OCI-LY3 (cell line): ENCODE results near the gene MRPL40.

Experiments
- H2AFZ ChIP-seq: fragments of 200-600, 300-600 bp; shearing (Covaris generic); 2 replicates; pipeline ENCODE4 v1.6.0; 2014; ENCODE audit warnings: antibody characterized with exemption, low read depth, low read length
- H3K27ac ChIP-seq: fragments of 200-600, 300-600 bp; sonication (generic); 2 replicates; pipeline ENCODE4 v1.5.1; 2014; ENCODE audit warnings: mild to moderate bottlenecking, low read length, moderate library complexity, mixed read lengths
- H3K27me3 ChIP-seq: fragments of 200-600, 300-600 bp; sonication (generic); 2 replicates; pipeline ENCODE4 v1.6.1; 2014; ENCODE audit warnings: low read depth, low read length, mixed read lengths
- H3K36me3 ChIP-seq: fragments of 200-600, 300-600 bp; sonication (generic); replicated peaks from 2 replicates; pipeline ENCODE3; 2014; ENCODE audit warnings: low read depth, low read length, mixed read lengths
- H3K4me1 ChIP-seq: fragments of 300-600, 200-600 bp; sonication (generic); 2 replicates; pipeline ENCODE4 v1.6.1; 2014; ENCODE audit warnings: low read length, mixed read lengths
- H3K4me2 ChIP-seq: fragments of 200-600, 300-600 bp; sonication (generic); 2 replicates; pipeline ENCODE4 v1.6.1; 2014; ENCODE audit warnings: low read length, mixed read lengths
- H3K4me3 ChIP-seq: fragments of 300-600, 200-600 bp; sonication (generic); 2 replicates; pipeline ENCODE4 v1.5.1; 2014; ENCODE audit warnings: antibody characterized with exemption, mild to moderate bottlenecking, low read length, moderate library complexity
- H3K79me2 ChIP-seq: fragments of 300-600, 200-600 bp; shearing (Covaris generic); 2 replicates; pipeline ENCODE4 v1.6.1; 2014; ENCODE audit warnings: mild to moderate bottlenecking, low read length, mixed read lengths
- H3K9ac ChIP-seq: fragments of 300-600, 200-600 bp; shearing (Covaris generic); 2 replicates; pipeline ENCODE4 v1.6.0; 2014; ENCODE audit warnings: mild to moderate bottlenecking, low read length, moderate library complexity
- H3K9me3 ChIP-seq: fragments of 200-600, 300-600 bp; shearing (Covaris generic); 2 replicates; pipeline ENCODE4 v1.6.1; 2014; ENCODE audit warnings: low read length, mixed read lengths; ENCODE audit not compliant: insufficient read depth
- H4K20me1 ChIP-seq: fragments of 200-600, 300-600 bp; sonication (generic); 2 replicates; pipeline ENCODE4 v1.6.1; 2016; ENCODE audit warnings: low read length, mixed read lengths; ENCODE audit not compliant: insufficient read depth
- EZH2phosphoT487 ChIP-seq: fragments of 200-600 bp; shearing (Covaris generic); IDR thresholded peaks from 2 replicates; pipeline ENCODE4 v1.6.1; 2018; ENCODE audit warnings: antibody characterized with exemption, mixed run types, low read depth
- TF ChIP-seq, protein P1 (sequence below): fragments of 200-600, 300-600 bp; sonication (generic); IDR thresholded peaks from 2 replicates; pipeline ENCODE4 v1.5.1; 2014; ENCODE audit warnings: antibody characterized with exemption, low read length, low read depth

Gene MRPL40

DNA sequence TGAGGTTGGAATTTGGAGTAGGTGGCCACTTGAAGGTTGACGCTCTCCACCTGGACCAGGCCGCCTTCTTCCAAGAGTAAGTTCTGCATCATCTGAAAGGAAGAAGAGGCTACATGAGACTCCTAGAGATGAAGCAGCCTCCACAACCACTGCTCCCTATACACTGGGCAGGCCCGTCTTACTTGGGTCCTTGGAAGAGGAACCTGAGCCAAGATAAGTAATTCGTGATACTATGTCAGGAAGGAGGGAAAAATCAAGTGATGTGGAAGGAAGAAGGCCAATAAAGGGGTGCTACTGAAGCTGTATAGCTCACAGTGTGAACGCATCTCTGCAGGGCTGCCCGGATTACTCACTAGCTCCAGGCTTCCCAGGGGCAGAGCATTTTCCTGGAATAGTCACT, 35.6 kb downstream of the MRPL40 start:
- Histone ChIP-seq H3K9me3 (no peaks in the 10 kb centered on the region), H3K4me1 (no peaks in the 10 kb centered on the region), H4K20me1 (peaks cover 3% of the 10 kb centered on the region; the same call in 1 of the 2 replicates), H3K4me2 (no peak overlapping the region), H3K27ac (no peak overlapping the region), H3K36me3 (peaks cover 67% of the 10 kb centered on the region), H2AFZ (no peak overlapping the region), H3K27me3 (no peaks in the 10 kb centered on the region), H3K4me3 (no peak overlapping the region), H3K79me2 (no peaks in the 10 kb centered on the region), H3K9ac (no peak overlapping the region)
- TF ChIP-seq EZH2phosphoT487 = no peak

GRCh38 chr22:19469421-19469820, 37.1 kb downstream of the MRPL40 start:
- 0 out of 2 replicates have a peak, but pooled peaks cover 4% of the 10 kb centered on the region for H3K79me2 ChIP-seq
- peaks cover 3% of the 10 kb centered on the region; the same call in 1 of the 2 replicates for H4K20me1 ChIP-seq

DNA sequence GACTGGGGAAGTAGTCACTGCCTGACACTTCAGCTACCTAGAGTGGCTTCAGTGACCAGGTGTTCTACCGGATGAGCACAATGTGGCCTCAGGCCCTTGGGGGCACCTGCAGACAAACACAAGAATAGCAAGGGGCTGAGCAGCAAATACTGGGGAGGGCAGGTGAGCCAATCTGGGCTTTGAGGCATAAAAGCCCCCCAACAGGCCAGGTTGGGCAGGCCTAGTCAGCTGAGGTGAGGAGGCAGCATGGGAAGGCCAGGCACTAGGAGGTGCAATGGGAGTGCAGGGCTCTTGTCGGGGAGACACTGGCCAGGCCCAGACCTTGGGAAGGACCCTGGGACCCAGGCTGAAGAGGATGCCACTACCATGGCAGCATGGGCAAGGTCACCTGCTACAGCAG, 37.7 kb downstream of the MRPL40 start:
- no peak overlapping the region for H3K27ac ChIP-seq
- no peak overlapping the region for H3K9ac ChIP-seq
- H3K27me3 ChIP-seq = no peaks in the 10 kb centered on the region
- H3K36me3 ChIP-seq = peaks cover 73% of the 10 kb centered on the region
- H3K9me3 ChIP-seq = no peaks in the 10 kb centered on the region
- H2AFZ ChIP-seq = no peak overlapping the region
- no peak for TF ChIP-seq EZH2phosphoT487
- TF ChIP-seq, protein P1, sequence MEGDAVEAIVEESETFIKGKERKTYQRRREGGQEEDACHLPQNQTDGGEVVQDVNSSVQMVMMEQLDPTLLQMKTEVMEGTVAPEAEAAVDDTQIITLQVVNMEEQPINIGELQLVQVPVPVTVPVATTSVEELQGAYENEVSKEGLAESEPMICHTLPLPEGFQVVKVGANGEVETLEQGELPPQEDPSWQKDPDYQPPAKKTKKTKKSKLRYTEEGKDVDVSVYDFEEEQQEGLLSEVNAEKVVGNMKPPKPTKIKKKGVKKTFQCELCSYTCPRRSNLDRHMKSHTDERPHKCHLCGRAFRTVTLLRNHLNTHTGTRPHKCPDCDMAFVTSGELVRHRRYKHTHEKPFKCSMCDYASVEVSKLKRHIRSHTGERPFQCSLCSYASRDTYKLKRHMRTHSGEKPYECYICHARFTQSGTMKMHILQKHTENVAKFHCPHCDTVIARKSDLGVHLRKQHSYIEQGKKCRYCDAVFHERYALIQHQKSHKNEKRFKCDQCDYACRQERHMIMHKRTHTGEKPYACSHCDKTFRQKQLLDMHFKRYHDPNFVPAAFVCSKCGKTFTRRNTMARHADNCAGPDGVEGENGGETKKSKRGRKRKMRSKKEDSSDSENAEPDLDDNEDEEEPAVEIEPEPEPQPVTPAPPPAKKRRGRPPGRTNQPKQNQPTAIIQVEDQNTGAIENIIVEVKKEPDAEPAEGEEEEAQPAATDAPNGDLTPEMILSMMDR = no peak
- H3K4me3 ChIP-seq = no peak overlapping the region
- no peaks in the 10 kb centered on the region for H3K4me1 ChIP-seq
- peaks cover 7% of the 10 kb centered on the region; the same call in 1 of the 2 replicates for H3K79me2 ChIP-seq
- H4K20me1 ChIP-seq = peaks cover 3% of the 10 kb centered on the region; the same call in 1 of the 2 replicates
- H3K4me2 ChIP-seq = no peak overlapping the region

More at GRCh38 chr22:19469421-19469820, 37.1 kb downstream of the MRPL40 start:
- H3K4me1 ChIP-seq = no peaks in the 10 kb centered on the region
- no peak overlapping the region for H3K9ac ChIP-seq
- no peak overlapping the region for H3K4me2 ChIP-seq
- no peaks in the 10 kb centered on the region for H3K27me3 ChIP-seq
- TF ChIP-seq, protein P1 = no peak
- no peak for TF ChIP-seq EZH2phosphoT487
- no peak overlapping the region for H3K27ac ChIP-seq
- no peaks in the 10 kb centered on the region for H3K9me3 ChIP-seq
- H3K36me3 ChIP-seq = peaks cover 73% of the 10 kb centered on the region
- H2AFZ ChIP-seq = no peak overlapping the region
- H3K4me3 ChIP-seq = no peak overlapping the region

DNA sequence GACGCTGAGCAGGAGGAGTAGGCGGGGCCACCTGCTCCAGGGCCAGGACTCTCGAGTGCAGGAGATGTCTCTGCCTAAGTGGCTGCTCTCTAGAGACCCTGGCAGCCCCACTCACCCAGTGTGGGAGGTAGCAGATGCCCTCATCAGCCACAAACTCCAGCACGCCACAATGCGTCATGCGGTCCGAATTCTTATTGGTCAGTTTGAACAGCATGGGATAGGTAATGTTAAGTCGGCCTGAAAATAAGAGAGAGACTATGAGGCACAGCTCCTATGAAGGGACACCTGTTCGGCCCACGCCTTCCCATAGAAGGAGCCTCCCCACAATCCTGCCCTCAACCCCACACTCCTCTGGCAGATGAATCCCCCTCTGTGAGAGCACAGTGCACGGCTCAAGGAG, 39.2 kb downstream of the MRPL40 start:
- Histone ChIP-seq H3K27me3 (no peaks in the 10 kb centered on the region), H3K4me2 (no peak overlapping the region), H2AFZ (no peak overlapping the region), H3K4me1 (no peaks in the 10 kb centered on the region), H3K27ac (no peak overlapping the region), H3K36me3 (peaks cover 64% of the 10 kb centered on the region), H3K9me3 (no peaks in the 10 kb centered on the region), H3K9ac (no peak overlapping the region), H3K4me3 (no peak overlapping the region), H3K79me2 (peaks cover 22% of the 10 kb centered on the region), H4K20me1 (peaks cover 10% of the 10 kb centered on the region; the same call in 1 of the 2 replicates)
- TF ChIP-seq EZH2phosphoT487 = no peak
- TF ChIP-seq, protein P1 = no peak
